Glutamatergic neuron (in vitro differentiated cells): ENCODE results near the gene MGA. TPM values are rescaled to one million over a fixed set of nuclear protein-coding genes. Genes with fewer than 3 reads are reported as not detected.

Source experiments
- DNase-seq: peaks from one replicate; pipeline ENCODE4 v3.0.0; 2022
- H3K27ac Mint-ChIP-seq: one replicate; pipeline ENCODE4 v1.8.0; 2020; ENCODE audit warnings: mild to moderate bottlenecking, mixed read lengths, inconsistent platforms; ENCODE audit not compliant: unreplicated experiment
- H3K27me3 Mint-ChIP-seq: one replicate; pipeline ENCODE4 v1.8.0; 2020; ENCODE audit warnings: mild to moderate bottlenecking, moderate library complexity, mixed read lengths, inconsistent platforms; ENCODE audit not compliant: unreplicated experiment
- H3K36me3 Mint-ChIP-seq: one replicate; pipeline ENCODE4 v1.8.0; 2020; ENCODE audit warnings: mild to moderate bottlenecking, mixed read lengths, inconsistent platforms; ENCODE audit not compliant: unreplicated experiment
- H3K4me1 Mint-ChIP-seq: one replicate; pipeline ENCODE4 v1.8.0; 2020; ENCODE audit warnings: mild to moderate bottlenecking, low read depth, mixed read lengths, inconsistent platforms; ENCODE audit not compliant: unreplicated experiment
- H3K4me3 Mint-ChIP-seq: one replicate; pipeline ENCODE4 v1.8.0; 2020; ENCODE audit warnings: mild to moderate bottlenecking, mixed read lengths, inconsistent platforms; ENCODE audit not compliant: unreplicated experiment
- H3K9me3 Mint-ChIP-seq: one replicate; pipeline ENCODE4 v1.8.0; 2020; ENCODE audit warnings: mild to moderate bottlenecking, moderate library complexity, mixed read lengths, inconsistent platforms; ENCODE audit not compliant: unreplicated experiment
- total RNA-seq: library from RNA; stranded (reverse); fragmentation: NEBNext Ultra II Directional; extraction: Animal tissue kit (Norgen Biotek cat#: 25700); gene quantifications from one replicate; pipeline ENCODE4 v1.2.1, GENCODE V29; 2021; ENCODE audit not compliant: unreplicated experiment
- TF ChIP-seq, protein P1 (sequence below): fragments of 200-600 bp; sonication (generic); IDR thresholded peaks from one replicate; pipeline ENCODE4 v1.5.0; 2021; ENCODE audit not compliant: partially characterized antibody, unreplicated experiment

Gene MGA
- total RNA-seq, 1 donor from 2014 or later, result 68.9 TPM

DNA sequence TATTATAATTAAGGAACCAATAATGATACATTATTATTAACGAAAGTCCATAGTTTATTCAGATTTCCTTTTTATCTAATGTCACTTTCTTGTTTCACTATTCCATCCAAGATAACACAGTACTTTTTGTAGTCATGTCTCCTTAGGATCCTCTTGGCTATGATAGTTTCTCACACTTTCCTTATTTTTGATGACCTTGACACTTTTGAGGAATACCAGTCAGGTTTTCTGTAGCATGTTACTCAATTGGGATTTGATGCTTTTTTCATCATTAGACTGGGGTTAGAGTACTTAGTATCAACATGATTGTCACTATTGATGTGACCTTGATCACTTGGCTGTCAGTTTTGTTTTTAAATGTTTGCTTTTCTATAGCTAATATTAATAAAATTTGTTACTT is 33.0 kb upstream of the MGA start:
- Mint-ChIP-seq H3K27me3 (no peaks in the 10 kb centered on the region), H3K4me3 (no peak overlapping the region), H3K27ac (no peak overlapping the region), H3K9me3 (peaks cover 2% of the 10 kb centered on the region), H3K4me1 (no peaks in the 10 kb centered on the region), H3K36me3 (no peaks in the 10 kb centered on the region)
- TF ChIP-seq, protein P1, sequence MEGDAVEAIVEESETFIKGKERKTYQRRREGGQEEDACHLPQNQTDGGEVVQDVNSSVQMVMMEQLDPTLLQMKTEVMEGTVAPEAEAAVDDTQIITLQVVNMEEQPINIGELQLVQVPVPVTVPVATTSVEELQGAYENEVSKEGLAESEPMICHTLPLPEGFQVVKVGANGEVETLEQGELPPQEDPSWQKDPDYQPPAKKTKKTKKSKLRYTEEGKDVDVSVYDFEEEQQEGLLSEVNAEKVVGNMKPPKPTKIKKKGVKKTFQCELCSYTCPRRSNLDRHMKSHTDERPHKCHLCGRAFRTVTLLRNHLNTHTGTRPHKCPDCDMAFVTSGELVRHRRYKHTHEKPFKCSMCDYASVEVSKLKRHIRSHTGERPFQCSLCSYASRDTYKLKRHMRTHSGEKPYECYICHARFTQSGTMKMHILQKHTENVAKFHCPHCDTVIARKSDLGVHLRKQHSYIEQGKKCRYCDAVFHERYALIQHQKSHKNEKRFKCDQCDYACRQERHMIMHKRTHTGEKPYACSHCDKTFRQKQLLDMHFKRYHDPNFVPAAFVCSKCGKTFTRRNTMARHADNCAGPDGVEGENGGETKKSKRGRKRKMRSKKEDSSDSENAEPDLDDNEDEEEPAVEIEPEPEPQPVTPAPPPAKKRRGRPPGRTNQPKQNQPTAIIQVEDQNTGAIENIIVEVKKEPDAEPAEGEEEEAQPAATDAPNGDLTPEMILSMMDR, result no peak
- no peak for DNase-seq

DNA sequence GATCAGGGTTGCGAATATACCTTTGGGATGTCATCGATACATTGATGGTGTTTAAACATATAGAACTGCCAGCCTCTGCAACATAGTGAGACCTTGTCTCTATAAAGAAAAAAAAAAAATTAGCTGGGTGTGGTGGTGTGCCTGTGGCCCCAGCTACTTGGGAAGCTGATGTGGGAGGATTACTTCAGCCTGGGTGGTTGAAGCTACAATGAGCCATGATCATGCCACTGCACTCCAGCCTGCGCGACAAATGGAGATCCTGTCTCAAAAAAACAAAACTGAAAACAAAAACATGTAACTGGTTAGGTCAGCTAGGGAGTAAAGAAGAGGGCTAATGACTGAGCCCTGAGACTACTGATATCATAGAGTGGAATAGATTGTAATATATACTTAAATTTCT is 30.7 kb upstream of the MGA start:
- H3K4me1 Mint-ChIP-seq, result no peaks in the 10 kb centered on the region
- DNase-seq, result no peak
- no peak overlapping the region for H3K27ac Mint-ChIP-seq
- no peak overlapping the region for H3K4me3 Mint-ChIP-seq
- no peaks in the 10 kb centered on the region for H3K9me3 Mint-ChIP-seq
- H3K27me3 Mint-ChIP-seq, result no peaks in the 10 kb centered on the region
- TF ChIP-seq, protein P1, result no peak
- no peaks in the 10 kb centered on the region for H3K36me3 Mint-ChIP-seq

DNA sequence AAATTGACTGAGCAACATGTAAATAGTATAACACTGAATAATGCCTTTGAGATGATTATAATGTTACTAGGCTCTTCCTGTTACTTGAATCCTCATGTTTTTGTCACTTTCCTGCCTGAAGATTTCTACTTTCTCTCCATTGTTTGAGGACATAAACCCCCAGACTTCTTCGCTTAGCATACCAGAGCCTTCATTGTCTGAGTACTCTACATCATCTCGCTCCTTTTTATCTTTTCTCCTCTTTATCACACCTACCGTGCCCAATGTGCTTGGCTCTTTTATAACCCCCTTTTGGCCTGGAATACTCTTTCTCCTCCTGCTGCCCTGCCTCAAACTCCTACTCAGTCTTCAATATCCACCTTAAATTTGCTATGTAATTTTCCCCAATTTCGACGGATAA is 30.3 kb upstream of the MGA start:
- H3K4me1 Mint-ChIP-seq, result no peaks in the 10 kb centered on the region
- no peaks in the 10 kb centered on the region for H3K27me3 Mint-ChIP-seq
- H3K36me3 Mint-ChIP-seq, result no peaks in the 10 kb centered on the region
- H3K4me3 Mint-ChIP-seq, result no peak overlapping the region
- H3K9me3 Mint-ChIP-seq, result no peaks in the 10 kb centered on the region
- DNase-seq, result no peak
- H3K27ac Mint-ChIP-seq, result no peak overlapping the region
- TF ChIP-seq, protein P1, result no peak

DNA sequence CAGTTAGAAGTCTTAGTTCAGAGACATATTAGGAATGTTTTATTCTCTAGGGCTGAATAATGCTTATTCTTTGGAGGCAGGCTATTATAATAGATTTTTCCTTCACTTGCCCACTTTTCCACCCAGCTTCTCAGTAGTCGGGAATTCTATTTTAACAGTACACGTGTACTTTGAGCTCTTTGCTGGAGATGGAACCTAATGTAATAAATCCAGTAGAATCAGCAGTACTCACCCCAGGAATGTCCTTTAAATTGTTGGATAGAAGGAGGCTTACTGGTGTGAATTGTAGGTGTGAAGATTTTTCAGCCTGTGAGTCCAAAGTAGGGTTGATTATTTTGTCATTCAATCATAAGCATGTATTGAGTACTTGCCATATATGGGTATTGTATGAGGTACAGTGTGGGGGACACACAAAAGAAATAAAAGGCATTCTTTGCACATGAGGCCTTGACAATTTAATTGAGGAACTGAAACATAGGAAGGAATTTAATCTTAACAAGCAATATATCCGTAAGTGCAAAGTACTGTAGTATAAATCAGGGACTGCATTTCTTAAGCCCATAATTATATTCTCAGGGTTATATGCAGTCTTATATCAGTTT is 29.5 kb upstream of the MGA start:
- TF ChIP-seq, protein P1, result no peak
- Mint-ChIP-seq H3K27ac (no peak overlapping the region), H3K36me3 (no peaks in the 10 kb centered on the region), H3K27me3 (no peaks in the 10 kb centered on the region), H3K4me3 (no peak overlapping the region), H3K9me3 (no peaks in the 10 kb centered on the region), H3K4me1 (no peaks in the 10 kb centered on the region)
- DNase-seq, result no peak

DNA sequence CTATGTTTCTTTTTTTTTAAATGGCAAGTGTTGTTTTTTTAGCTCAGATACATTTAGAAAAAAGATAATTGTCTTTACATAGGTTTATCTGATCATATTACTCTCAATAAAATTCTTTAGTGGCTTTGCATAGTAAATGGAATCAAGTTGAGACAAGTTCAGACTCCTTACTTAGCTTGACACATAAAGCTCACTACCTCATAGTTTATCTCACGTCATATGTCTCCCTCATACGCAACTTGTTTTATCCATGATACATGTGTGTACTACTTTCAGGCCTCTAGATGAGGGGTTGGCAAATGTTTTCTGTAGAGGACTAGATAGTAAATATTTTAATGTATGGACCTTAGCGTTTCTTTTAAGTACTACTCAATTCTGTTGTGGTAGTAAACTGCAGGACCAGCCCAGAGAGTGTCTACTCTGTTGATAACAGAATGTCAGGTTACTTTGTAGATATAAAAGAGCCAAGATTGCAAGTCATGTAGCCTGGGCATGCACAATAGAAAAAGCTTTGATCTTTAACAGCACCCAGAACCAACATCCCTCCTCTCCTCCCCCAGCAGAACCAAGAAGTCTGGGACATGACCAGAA is 28.2 kb upstream of the MGA start:
- Mint-ChIP-seq H3K4me1 (no peaks in the 10 kb centered on the region), H3K9me3 (no peaks in the 10 kb centered on the region), H3K27me3 (peaks cover 2% of the 10 kb centered on the region), H3K36me3 (no peaks in the 10 kb centered on the region), H3K4me3 (no peak overlapping the region), H3K27ac (no peak overlapping the region)
- TF ChIP-seq, protein P1, result no peak
- no peak for DNase-seq
